ENCODE measurements around the gene PPP1R12B. TPM values are rescaled to one million over a fixed set of nuclear protein-coding genes. Genes with fewer than 3 reads are reported as not detected.

PPP1R12B gene
- total RNA-seq, 1 donor from 2014 or later = 7.2 TPM

DNA sequence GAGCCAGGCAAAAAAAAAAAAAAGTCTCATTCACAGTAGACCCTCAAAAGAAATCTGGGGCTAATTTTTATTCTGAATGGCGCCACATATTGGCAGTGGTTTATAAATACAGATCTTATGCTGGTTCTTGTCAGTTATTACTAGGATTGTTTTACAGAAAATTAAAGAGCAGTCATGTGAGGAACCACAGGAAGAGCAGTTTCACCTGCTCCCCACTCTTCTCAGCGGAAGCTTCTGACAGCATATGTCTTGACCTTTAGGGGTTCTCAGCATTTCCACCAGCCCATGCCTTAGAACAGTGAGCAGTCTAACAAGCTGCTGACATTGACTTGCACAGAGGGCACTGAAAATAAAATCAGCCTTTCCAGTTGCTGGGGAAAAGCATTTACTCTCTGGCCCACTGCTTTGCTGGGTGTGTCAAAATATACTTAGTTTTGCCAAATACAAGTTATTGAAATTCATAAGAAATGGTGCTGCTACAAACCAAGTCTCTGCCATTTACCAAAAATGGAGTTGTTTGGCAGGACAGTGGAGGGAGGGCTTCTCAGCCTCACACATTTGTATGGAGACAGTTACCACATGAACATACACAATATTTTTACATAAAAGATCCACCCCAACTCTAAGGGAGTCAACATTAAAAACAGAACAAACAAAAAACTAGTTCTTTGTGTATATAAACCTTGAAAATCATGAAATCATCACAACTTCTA lies 217.5 kb downstream of the PPP1R12B start:
- no peak for DNase-seq (ENCODE audit: low spot score)
- H3K4me3 Mint-ChIP-seq (ENCODE audit: unreplicated experiment) = no peak overlapping the region
- H3K4me1 Mint-ChIP-seq (ENCODE audit: unreplicated experiment) = no peaks in the 10 kb centered on the region
- no peak overlapping the region for H3K27ac Mint-ChIP-seq (ENCODE audit: unreplicated experiment)
- H3K9me3 Mint-ChIP-seq (ENCODE audit: unreplicated experiment) = no peaks in the 10 kb centered on the region
- H3K27me3 Mint-ChIP-seq (ENCODE audit: unreplicated experiment) = no peaks in the 10 kb centered on the region
- no peaks in the 10 kb centered on the region for H3K36me3 Mint-ChIP-seq (ENCODE audit: low read depth, unreplicated experiment)
- TF ChIP-seq, protein P1, sequence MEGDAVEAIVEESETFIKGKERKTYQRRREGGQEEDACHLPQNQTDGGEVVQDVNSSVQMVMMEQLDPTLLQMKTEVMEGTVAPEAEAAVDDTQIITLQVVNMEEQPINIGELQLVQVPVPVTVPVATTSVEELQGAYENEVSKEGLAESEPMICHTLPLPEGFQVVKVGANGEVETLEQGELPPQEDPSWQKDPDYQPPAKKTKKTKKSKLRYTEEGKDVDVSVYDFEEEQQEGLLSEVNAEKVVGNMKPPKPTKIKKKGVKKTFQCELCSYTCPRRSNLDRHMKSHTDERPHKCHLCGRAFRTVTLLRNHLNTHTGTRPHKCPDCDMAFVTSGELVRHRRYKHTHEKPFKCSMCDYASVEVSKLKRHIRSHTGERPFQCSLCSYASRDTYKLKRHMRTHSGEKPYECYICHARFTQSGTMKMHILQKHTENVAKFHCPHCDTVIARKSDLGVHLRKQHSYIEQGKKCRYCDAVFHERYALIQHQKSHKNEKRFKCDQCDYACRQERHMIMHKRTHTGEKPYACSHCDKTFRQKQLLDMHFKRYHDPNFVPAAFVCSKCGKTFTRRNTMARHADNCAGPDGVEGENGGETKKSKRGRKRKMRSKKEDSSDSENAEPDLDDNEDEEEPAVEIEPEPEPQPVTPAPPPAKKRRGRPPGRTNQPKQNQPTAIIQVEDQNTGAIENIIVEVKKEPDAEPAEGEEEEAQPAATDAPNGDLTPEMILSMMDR (IDR thresholded peaks at IDR 0.05; ENCODE audit: unreplicated experiment) = no peak

DNA sequence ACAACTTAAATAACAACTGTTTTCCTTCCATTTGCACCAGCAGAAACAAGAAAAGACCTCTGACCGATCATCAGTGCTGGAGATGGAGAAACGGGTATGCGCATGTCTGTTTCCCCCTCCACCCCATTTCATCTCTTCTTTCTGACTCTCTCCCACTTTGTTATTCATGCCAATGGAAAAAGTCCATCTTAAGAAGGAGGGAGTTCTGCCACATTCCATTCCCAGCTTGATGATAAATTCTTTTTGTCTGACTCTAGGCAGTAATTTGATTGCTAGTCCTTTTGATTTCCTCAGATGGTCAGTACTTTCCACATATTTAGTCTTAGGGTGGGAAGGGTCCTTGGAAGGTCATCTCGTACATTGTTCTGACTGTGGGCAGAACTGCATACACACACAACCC lies 219.2 kb downstream of the PPP1R12B start:
- no peaks in the 10 kb centered on the region for H3K27me3 Mint-ChIP-seq (ENCODE audit: unreplicated experiment)
- DNase-seq (ENCODE audit: low spot score) = no peak
- H3K4me1 Mint-ChIP-seq (ENCODE audit: unreplicated experiment) = no peaks in the 10 kb centered on the region
- H3K9me3 Mint-ChIP-seq (ENCODE audit: unreplicated experiment) = no peaks in the 10 kb centered on the region
- no peak overlapping the region for H3K27ac Mint-ChIP-seq (ENCODE audit: unreplicated experiment)
- no peak overlapping the region for H3K4me3 Mint-ChIP-seq (ENCODE audit: unreplicated experiment)
- TF ChIP-seq, protein P1 (IDR thresholded peaks at IDR 0.05; ENCODE audit: unreplicated experiment) = no peak
- H3K36me3 Mint-ChIP-seq (ENCODE audit: low read depth, unreplicated experiment) = no peaks in the 10 kb centered on the region

DNA sequence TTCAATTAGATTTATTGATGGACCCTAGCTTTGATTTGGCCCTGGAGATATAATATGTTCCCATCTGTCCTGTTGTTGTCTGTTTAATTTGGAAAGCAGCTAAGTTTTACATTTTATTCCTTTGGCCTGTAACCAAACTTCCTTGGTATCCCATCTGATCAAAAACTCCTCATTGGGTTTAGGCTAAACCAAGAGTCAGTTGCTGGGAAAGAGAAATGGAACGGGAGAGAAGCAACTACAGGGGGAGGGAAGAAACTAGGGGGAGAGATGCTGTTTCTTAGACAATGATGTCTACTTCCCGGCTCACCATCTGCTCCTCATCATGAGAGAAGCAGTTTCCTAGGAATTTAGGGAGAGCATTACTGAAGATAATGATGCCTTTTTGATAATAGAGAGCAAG lies 219.9 kb downstream of the PPP1R12B start:
- DNase-seq (ENCODE audit: low spot score) = no peak
- no peaks in the 10 kb centered on the region for H3K9me3 Mint-ChIP-seq (ENCODE audit: unreplicated experiment)

DNA sequence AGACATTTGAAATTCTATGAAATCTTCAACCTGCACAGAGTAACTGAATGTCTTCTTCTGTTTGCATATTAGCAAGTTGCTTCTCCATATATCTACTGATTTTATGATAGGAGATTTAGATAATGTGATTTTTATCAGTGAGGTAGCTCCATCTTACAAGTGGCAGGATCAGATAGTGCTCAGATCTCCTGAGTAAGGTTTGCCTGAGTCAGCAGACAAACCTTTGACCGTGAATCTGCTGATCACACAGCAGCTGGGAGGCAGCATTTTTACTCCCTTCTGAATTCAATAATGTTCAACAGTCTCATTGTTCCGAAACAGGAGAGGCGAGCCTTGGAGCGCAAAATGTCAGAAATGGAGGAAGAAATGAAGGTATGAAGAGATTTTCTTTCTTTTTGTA lies 220.3 kb downstream of the PPP1R12B start:
- TF ChIP-seq, protein P1 (IDR thresholded peaks at IDR 0.05; ENCODE audit: unreplicated experiment) = no peak
- no peak for DNase-seq (ENCODE audit: low spot score)
- Mint-ChIP-seq H3K4me3 (ENCODE audit: unreplicated experiment) (no peak overlapping the region), H3K36me3 (ENCODE audit: low read depth, unreplicated experiment) (no peaks in the 10 kb centered on the region), H3K27me3 (ENCODE audit: unreplicated experiment) (no peaks in the 10 kb centered on the region), H3K4me1 (ENCODE audit: unreplicated experiment) (no peaks in the 10 kb centered on the region), H3K9me3 (ENCODE audit: unreplicated experiment) (no peaks in the 10 kb centered on the region), H3K27ac (ENCODE audit: unreplicated experiment) (no peak overlapping the region)

More for the DNA sequence above, 219.9 kb downstream of the PPP1R12B start:
- Mint-ChIP-seq H3K4me1 (ENCODE audit: unreplicated experiment) (no peaks in the 10 kb centered on the region), H3K36me3 (ENCODE audit: low read depth, unreplicated experiment) (no peaks in the 10 kb centered on the region), H3K4me3 (ENCODE audit: unreplicated experiment) (no peak overlapping the region), H3K27me3 (ENCODE audit: unreplicated experiment) (no peaks in the 10 kb centered on the region), H3K27ac (ENCODE audit: unreplicated experiment) (no peak overlapping the region)
- TF ChIP-seq, protein P1 (IDR thresholded peaks at IDR 0.05; ENCODE audit: unreplicated experiment) = no peak
